ENCODE measurements around the gene KIF21B. TPM values are rescaled to one million over a fixed set of nuclear protein-coding genes. Genes with fewer than 3 reads are reported as not detected.

Gene KIF21B
- total RNA-seq, 1 experiment from 2014 or later, result 2.6 TPM

GRCh38 chr1:201044119-201044518 is 20.6 kb upstream of the KIF21B start:
- no peaks in the 10 kb centered on the region for H3K4me1 Mint-ChIP-seq (ENCODE audit: low read depth, unreplicated experiment)
- TF ChIP-seq CTCF (IDR thresholded peaks at IDR 0.05; ENCODE audit: insufficient read depth in 1 of 2, low read depth in 1 of 2, low read length in 1 of 2, severe bottlenecking in 1 of 2, unreplicated experiment in 1 of 2), result no peak
- BruUV-seq (replicated peaks), result no TSS peak
- no peak overlapping the region for H3K4me3 Mint-ChIP-seq (ENCODE audit: unreplicated experiment)
- intact Hi-C loops (cut with micrococcal nuclease; ENCODE audit: unreplicated experiment), result loop anchor here (5.0 kb wide), 3 partner anchors 68 to 422 kb away; partner anchors contain the start of genes CACNA1S and KIF14
- peaks cover 2% of the 10 kb centered on the region for H3K27me3 Mint-ChIP-seq (ENCODE audit: insufficient read depth, unreplicated experiment)
- POLR2A ChIA-PET, result no interaction called here
- Histone ChIP-seq H3K27me3 (replicated peaks; ENCODE audit: control insufficient read depth, insufficient read depth, low read length) (no peaks in the 10 kb centered on the region), H3K4me3 (ENCODE audit: low read depth, low read length) (no peak overlapping the region), H3K4me1 (no peaks in the 10 kb centered on the region), H3K36me3 (ENCODE audit: control insufficient read depth, insufficient read depth, low read length) (no peaks in the 10 kb centered on the region), H3K9me3 (no peaks in the 10 kb centered on the region)
- CTCF ChIA-PET, result no interaction called here
- H3K27ac Mint-ChIP-seq (ENCODE audit: unreplicated experiment), result no peak overlapping the region
- H3K9me3 Mint-ChIP-seq (ENCODE audit: unreplicated experiment), result no peaks in the 10 kb centered on the region
- no peaks in the 10 kb centered on the region for H3K36me3 Mint-ChIP-seq (ENCODE audit: insufficient read depth, unreplicated experiment)
- no peak for DNase-seq

GRCh38 chr1:201042779-201043461 is 19.4 kb upstream of the KIF21B start:
- H3K9me3 Mint-ChIP-seq (ENCODE audit: unreplicated experiment), result no peaks in the 10 kb centered on the region
- H3K9me3 ChIP-seq, result no peaks in the 10 kb centered on the region
- intact Hi-C loops (cut with micrococcal nuclease; ENCODE audit: unreplicated experiment), result loop anchor here (1.0 to 5.0 kb wide), 4 partner anchors 69 to 421 kb away; partner anchors contain the start of genes CACNA1S and KIF14
- no peaks in the 10 kb centered on the region for H3K4me1 ChIP-seq
- no peak overlapping the region for H3K27ac Mint-ChIP-seq (ENCODE audit: unreplicated experiment)
- no peaks in the 10 kb centered on the region for H3K4me1 Mint-ChIP-seq (ENCODE audit: low read depth, unreplicated experiment)
- H3K4me3 Mint-ChIP-seq (ENCODE audit: unreplicated experiment), result no peak overlapping the region
- DNase-seq, result peak; percentile 67 to 73
- BruUV-seq (replicated peaks), result no TSS peak
- H3K27me3 Mint-ChIP-seq (ENCODE audit: insufficient read depth, unreplicated experiment), result peaks cover 2% of the 10 kb centered on the region
- H3K36me3 ChIP-seq (ENCODE audit: control insufficient read depth, insufficient read depth, low read length), result no peaks in the 10 kb centered on the region
- no peaks in the 10 kb centered on the region for H3K27me3 ChIP-seq (replicated peaks; ENCODE audit: control insufficient read depth, insufficient read depth, low read length)
- ChIA-PET POLR2A (interaction anchor here (0.6 kb wide), 1 partner anchor 18 kb away, joined by 3 read pairs; no protein-coding TSS in a partner anchor), CTCF (interaction anchor here (0.6 to 2.3 kb wide), 11 partner anchors 63 to 484 kb away, joined by 3 to 13 read pairs (median 3); no protein-coding TSS in a partner anchor)
- H3K4me3 ChIP-seq (ENCODE audit: low read depth, low read length), result no peak overlapping the region
- H3K36me3 Mint-ChIP-seq (ENCODE audit: insufficient read depth, unreplicated experiment), result no peaks in the 10 kb centered on the region
- peak; percentile 83 to 85 for TF ChIP-seq CTCF (IDR thresholded peaks at IDR 0.05; ENCODE audit: insufficient read depth in 1 of 2, low read depth in 1 of 2, low read length in 1 of 2, severe bottlenecking in 1 of 2, unreplicated experiment in 1 of 2)

GRCh38 chr1:201041011-201041410 is 17.5 kb upstream of the KIF21B start:
- Mint-ChIP-seq H3K4me3 (ENCODE audit: unreplicated experiment) (no peak overlapping the region), H3K27ac (ENCODE audit: unreplicated experiment) (no peak overlapping the region), H3K36me3 (ENCODE audit: insufficient read depth, unreplicated experiment) (no peaks in the 10 kb centered on the region), H3K9me3 (ENCODE audit: unreplicated experiment) (no peaks in the 10 kb centered on the region), H3K27me3 (ENCODE audit: insufficient read depth, unreplicated experiment) (no peaks in the 10 kb centered on the region), H3K4me1 (ENCODE audit: low read depth, unreplicated experiment) (no peaks in the 10 kb centered on the region)
- H3K4me1 ChIP-seq, result no peaks in the 10 kb centered on the region
- intact Hi-C loops (cut with micrococcal nuclease; ENCODE audit: unreplicated experiment), result loop anchor here (5.0 kb wide), 3 partner anchors 69 to 419 kb away; partner anchors contain the start of genes CACNA1S and KIF14
- no peaks in the 10 kb centered on the region for H3K9me3 ChIP-seq
- POLR2A ChIA-PET, result no interaction called here
- H3K27me3 ChIP-seq (replicated peaks; ENCODE audit: control insufficient read depth, insufficient read depth, low read length), result no peaks in the 10 kb centered on the region
- TF ChIP-seq CTCF (IDR thresholded peaks at IDR 0.05; ENCODE audit: insufficient read depth in 1 of 2, low read depth in 1 of 2, low read length in 1 of 2, severe bottlenecking in 1 of 2, unreplicated experiment in 1 of 2), result no peak
- H3K4me3 ChIP-seq (ENCODE audit: low read depth, low read length), result no peak overlapping the region
- DNase-seq, result no peak
- BruUV-seq (replicated peaks), result no TSS peak
- CTCF ChIA-PET, result interaction anchor here (0.9 to 2.3 kb wide), 3 partner anchors 16 to 78 kb away, joined by 3 to 13 read pairs (median 3); no protein-coding TSS in a partner anchor
- H3K36me3 ChIP-seq (ENCODE audit: control insufficient read depth, insufficient read depth, low read length), result no peaks in the 10 kb centered on the region
